Endothelial cell of umbilical vein (primary cell): ENCODE data around the gene GALNT9. TPM values are rescaled to one million over a fixed set of nuclear protein-coding genes. Genes with fewer than 3 reads are reported as not detected.

Source experiments
- BruUV-seq: library from RNA; stranded (reverse); fragments of 400-500 nt; replicated peaks from 2 replicates; lab custom pipeline; 2021; lab: Mats Ljungman, UMichigan
- CTCF ChIA-PET: fragments of 300-600, 350-600 bp; sonication (Branson Sonifier 250); formaldehyde crosslinking; loops from one replicate; lab custom pipeline; 2021; ENCODE audit warnings: antibody characterized with exemption, inconsistent platforms; lab: Charles Lee
- POLR2A ChIA-PET: fragments of 300-600, 350-600 bp; sonication (Branson Sonifier 250); formaldehyde crosslinking; loops from one replicate; lab custom pipeline; 2021; ENCODE audit warnings: antibody characterized with exemption, inconsistent platforms; lab: Charles Lee
- DNase-seq: peaks from one replicate; pipeline ENCODE4 v3.0.0-alpha.2; 2011; ENCODE audit warnings: low read depth, low spot score
- FAIRE-seq: peaks from 2 replicates; lab custom pipeline; 2011; peaks lifted over from hg19 to GRCh38; lab: Jason Lieb, UNC
- H2AFZ ChIP-seq: 2 replicates; pipeline ENCODE4 v1.6.0; 2012; ENCODE audit warnings: low read depth, low read length, control low read depth, inconsistent platforms
- H3K27ac ChIP-seq: 2 replicates; pipeline ENCODE4 v1.5.1; 2011; ENCODE audit warnings: low read depth, mild to moderate bottlenecking, control low read depth, low read length, moderate library complexity; ENCODE audit not compliant: insufficient read depth
- H3K27me3 ChIP-seq, 2 experiments: 2 replicates each; pipeline versions ENCODE4 v1.6.0 to v1.6.1; 2011; ENCODE audit warnings: low read length in 2 of 2, mixed read lengths in 1 of 2; ENCODE audit not compliant: control insufficient read depth in 2 of 2, insufficient read depth in 2 of 2
- H3K36me3 ChIP-seq, 2 experiments: 2 replicates in 1 of 2; 3 replicates in 1 of 2; pipeline ENCODE4 v1.5.1; 2011; ENCODE audit warnings: low read length in 2 of 2, mild to moderate bottlenecking in 1 of 2, moderate library complexity in 1 of 2; ENCODE audit not compliant: control insufficient read depth in 2 of 2, insufficient read depth in 2 of 2; ENCODE audit errors: extremely low read depth in 1 of 2
- H3K4me1 ChIP-seq: 3 replicates; pipeline ENCODE4 v1.5.1; 2011; ENCODE audit warnings: mild to moderate bottlenecking, low read length; ENCODE audit not compliant: control insufficient read depth, insufficient read depth; ENCODE audit errors: extremely low read depth
- H3K4me2 ChIP-seq: 2 replicates; pipeline ENCODE4 v1.6.1; 2011; ENCODE audit warnings: low read length, control low read depth, mixed read lengths; ENCODE audit not compliant: insufficient read depth
- H3K4me3 ChIP-seq, 3 experiments: fragments of 200-600 bp in 1 of 3; sonication (generic), shearing (Covaris generic) in 1 of 3; replicated peaks in 1 of 3; 2 replicates each; pipeline ENCODE4 v1.5.1; 2011 to 2016; ENCODE audit warnings: control low read depth in 3 of 3, low read length in 3 of 3, mild to moderate bottlenecking in 2 of 3, inconsistent platforms in 1 of 3, low read depth in 1 of 3, moderate library complexity in 1 of 3; ENCODE audit not compliant: insufficient read depth in 1 of 3
- H3K79me2 ChIP-seq: 2 replicates; pipeline ENCODE4 v1.6.0; 2012; ENCODE audit warnings: low read length, inconsistent platforms; ENCODE audit not compliant: control insufficient read depth, insufficient read depth
- H3K9ac ChIP-seq: replicated peaks from 2 replicates; pipeline ENCODE3; 2011; ENCODE audit warnings: low read length, control low read depth; ENCODE audit not compliant: insufficient read depth; ENCODE audit errors: extremely low read depth
- H3K9me1 ChIP-seq: replicated peaks from 3 replicates; pipeline ENCODE4 v1.6.0; 2011; ENCODE audit warnings: mild to moderate bottlenecking, low read length; ENCODE audit not compliant: control insufficient read depth, insufficient read depth; ENCODE audit errors: extremely low read depth
- H3K9me3 ChIP-seq: replicated peaks from 2 replicates; pipeline ENCODE4 v1.5.1; 2012; ENCODE audit warnings: low read length, inconsistent platforms; ENCODE audit not compliant: control insufficient read depth, insufficient read depth
- H4K20me1 ChIP-seq: replicated peaks from 2 replicates; pipeline ENCODE3; 2011; ENCODE audit warnings: mild to moderate bottlenecking, low read length; ENCODE audit not compliant: control insufficient read depth, insufficient read depth; ENCODE audit errors: extremely low read depth
- EZH2 ChIP-seq: IDR thresholded peaks from 2 replicates; pipeline ENCODE4 v1.6.1; 2012; ENCODE audit warnings: borderline replicate concordance, low read depth, mild to moderate bottlenecking, moderate library complexity, low read length, inconsistent platforms; ENCODE audit not compliant: severe bottlenecking
- FOS ChIP-seq: IDR thresholded peaks from 2 replicates; pipeline ENCODE4 v1.6.1; 2011; ENCODE audit warnings: mild to moderate bottlenecking, low read length, moderate library complexity, borderline replicate concordance; ENCODE audit not compliant: insufficient read depth
- GATA2 ChIP-seq: IDR thresholded peaks from 2 replicates; pipeline ENCODE4 v1.7.0; 2011; ENCODE audit warnings: low read depth, mild to moderate bottlenecking, moderate library complexity, mixed read lengths, low read length; ENCODE audit not compliant: insufficient read length, insufficient read depth
- JUN ChIP-seq: IDR thresholded peaks from 2 replicates; pipeline ENCODE4 v1.6.1; 2011; ENCODE audit warnings: borderline replicate concordance, low read depth; ENCODE audit not compliant: insufficient read length, insufficient read depth
- MYC ChIP-seq: IDR thresholded peaks from one replicate; pipeline ENCODE4 v1.6.1; 2011; ENCODE audit warnings: mild to moderate bottlenecking, low read depth, low read length
- POLR2A ChIP-seq: IDR thresholded peaks from 2 replicates; pipeline ENCODE4 v1.6.1; 2012; ENCODE audit warnings: low read depth, mild to moderate bottlenecking, control low read depth, low read length
- POLR2AphosphoS5 ChIP-seq: IDR thresholded peaks from 2 replicates; pipeline ENCODE4 v1.6.1; 2012; ENCODE audit warnings: low read depth, mild to moderate bottlenecking, control low read depth, low read length, moderate library complexity; ENCODE audit not compliant: insufficient read depth
- dilution Hi-C: fragments of 300-500 bp; cut with MboI; formaldehyde crosslinking; loops from one replicate; pipeline ENCODE4 v1.15.0; 2019; ENCODE audit warnings: low sequenced_read_pairs; ENCODE audit not compliant: extremely low pct_ligation_motif_present
- intact Hi-C: fragments of 100-400 bp; cut with micrococcal nuclease; formaldehyde crosslinking; loops from one replicate; pipeline ENCODE4 v1.10.0; 2022
- polyA plus RNA-seq, 4 experiments: library from polyadenylated mRNA; depleted of rRNA in 3 of 4; stranded (reverse) in 3 of 4; unstranded in 1 of 4; fragments of >200 nt; gene quantifications; 2 replicates each; pipeline versions ENCODE4 v1.2.1 to v1.2.3, GENCODE V29; 2011 to 2012; ENCODE audit warnings: missing spikeins in 1 of 4
- total RNA-seq: library from RNA; stranded (reverse); gene quantifications from 2 replicates; pipeline ENCODE4 v1.2.3, GENCODE V29; 2021
- TF ChIP-seq, protein P1 (sequence below), 2 donors: IDR thresholded peaks; 1 replicate in 1 of 2; 2 replicates in 1 of 2; pipeline ENCODE4 v1.5.1; 2011; ENCODE audit warnings: low read length in 2 of 2, mild to moderate bottlenecking in 2 of 2, moderate library complexity in 2 of 2, control low read depth in 1 of 2, inconsistent platforms in 1 of 2, low read depth in 1 of 2; ENCODE audit not compliant: insufficient read depth in 1 of 2; ENCODE audit errors: extremely low read depth in 1 of 2
- TF ChIP-seq, protein P2 (sequence below): IDR thresholded peaks from 2 replicates; pipeline ENCODE4 v1.6.1; 2011; ENCODE audit not compliant: insufficient read depth, insufficient read length

The GALNT9 gene
- total and polyA plus RNA-seq, 2 donors (not counting 3 experiments of a cell fraction or from before 2014, with no cell fraction given), result 0.14 to 0.73 TPM

DNA sequence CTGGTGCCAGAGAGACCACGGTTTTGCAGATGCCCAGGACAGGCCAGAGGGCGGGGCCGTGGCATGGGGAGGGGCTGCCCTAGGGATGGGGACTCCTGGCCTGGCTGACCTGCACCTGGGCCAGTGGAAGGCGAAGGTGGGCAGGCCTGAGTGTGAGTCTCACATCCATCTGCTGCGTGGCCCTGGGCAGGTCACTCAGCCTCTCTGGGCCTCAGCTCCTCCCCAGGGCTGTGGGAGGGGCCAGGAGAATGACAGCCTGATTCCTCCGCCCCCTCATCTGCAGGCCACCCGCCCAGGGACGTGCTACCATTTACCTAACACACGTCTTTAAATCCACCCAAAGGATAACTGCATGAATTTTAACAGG, 90.9 kb downstream of the GALNT9 start:
- Histone ChIP-seq H3K4me1 (no peaks in the 10 kb centered on the region), H3K9me1 (no peaks in the 10 kb centered on the region), H3K36me3 (no peaks in the 10 kb centered on the region), H2AFZ (no peak overlapping the region), H3K27me3 (no peaks in the 10 kb centered on the region), H3K4me3 (no peak overlapping the region), H3K79me2 (no peaks in the 10 kb centered on the region), H3K9ac (no peak overlapping the region), H3K9me3 (no peaks in the 10 kb centered on the region), H3K27ac (no peak overlapping the region), H3K4me2 (no peak overlapping the region), H4K20me1 (no peaks in the 10 kb centered on the region)
- TF ChIP-seq POLR2AphosphoS5 (no peak), JUN (no peak), MYC (no peak), GATA2 (no peak), FOS (no peak), POLR2A (no peak), EZH2 (no peak)
- TF ChIP-seq, protein P1, sequence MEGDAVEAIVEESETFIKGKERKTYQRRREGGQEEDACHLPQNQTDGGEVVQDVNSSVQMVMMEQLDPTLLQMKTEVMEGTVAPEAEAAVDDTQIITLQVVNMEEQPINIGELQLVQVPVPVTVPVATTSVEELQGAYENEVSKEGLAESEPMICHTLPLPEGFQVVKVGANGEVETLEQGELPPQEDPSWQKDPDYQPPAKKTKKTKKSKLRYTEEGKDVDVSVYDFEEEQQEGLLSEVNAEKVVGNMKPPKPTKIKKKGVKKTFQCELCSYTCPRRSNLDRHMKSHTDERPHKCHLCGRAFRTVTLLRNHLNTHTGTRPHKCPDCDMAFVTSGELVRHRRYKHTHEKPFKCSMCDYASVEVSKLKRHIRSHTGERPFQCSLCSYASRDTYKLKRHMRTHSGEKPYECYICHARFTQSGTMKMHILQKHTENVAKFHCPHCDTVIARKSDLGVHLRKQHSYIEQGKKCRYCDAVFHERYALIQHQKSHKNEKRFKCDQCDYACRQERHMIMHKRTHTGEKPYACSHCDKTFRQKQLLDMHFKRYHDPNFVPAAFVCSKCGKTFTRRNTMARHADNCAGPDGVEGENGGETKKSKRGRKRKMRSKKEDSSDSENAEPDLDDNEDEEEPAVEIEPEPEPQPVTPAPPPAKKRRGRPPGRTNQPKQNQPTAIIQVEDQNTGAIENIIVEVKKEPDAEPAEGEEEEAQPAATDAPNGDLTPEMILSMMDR (IDR thresholded peaks at IDR 0.05; ENCODE audit: extremely low read depth in 1 of 2, insufficient read depth in 1 of 2, low read depth in 1 of 2, low read length in 2 of 2), result no peak
- TF ChIP-seq, protein P2, sequence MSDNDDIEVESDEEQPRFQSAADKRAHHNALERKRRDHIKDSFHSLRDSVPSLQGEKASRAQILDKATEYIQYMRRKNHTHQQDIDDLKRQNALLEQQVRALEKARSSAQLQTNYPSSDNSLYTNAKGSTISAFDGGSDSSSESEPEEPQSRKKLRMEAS, result no peak
- no TSS peak for BruUV-seq
- dilution Hi-C loops (no loop called here), intact Hi-C loops (no loop called here)
- FAIRE-seq, result no peak
- ChIA-PET CTCF (no interaction called here), POLR2A (no interaction called here)
- no peak for DNase-seq
